Parathyroid adenoma (tissue), 2 donors: Measurements from ENCODE around the gene TOR1B.

Experiments used
- H2AFZ ChIP-seq: fragments of 300-600 bp; sonication (generic); one replicate; pipeline ENCODE4 v1.7.0; 2017; ENCODE audit warnings: antibody characterized with exemption, mild to moderate bottlenecking
- H3K27ac ChIP-seq: fragments of 300-600 bp; sonication (generic); one replicate; pipeline ENCODE4 v1.7.0; 2017
- H3K27me3 ChIP-seq: fragments of 300-600 bp; sonication (generic); one replicate; pipeline ENCODE4 v1.7.0; 2017; ENCODE audit warnings: low read length; ENCODE audit not compliant: control insufficient read depth, insufficient read depth
- H3K36me3 ChIP-seq: fragments of 300-600 bp; sonication (generic); one replicate; pipeline ENCODE4 v1.7.0; 2017; ENCODE audit warnings: low read length; ENCODE audit not compliant: control insufficient read depth, insufficient read depth
- H3K4me1 ChIP-seq: fragments of 300-600 bp; sonication (generic); one replicate; pipeline ENCODE4 v1.7.0; 2017; ENCODE audit warnings: control low read depth
- H3K4me2 ChIP-seq: fragments of 300-600 bp; sonication (generic); one replicate; pipeline ENCODE4 v1.7.0; 2017; ENCODE audit warnings: low read length
- H3K4me3 ChIP-seq: fragments of 300-600 bp; sonication (generic); one replicate; pipeline ENCODE4 v1.7.0; 2017; ENCODE audit warnings: low read depth, low read length
- H3K79me2 ChIP-seq: fragments of 300-600 bp; sonication (generic); one replicate; pipeline ENCODE4 v1.7.0; 2017; ENCODE audit warnings: control low read depth
- H3K9ac ChIP-seq: fragments of 300-600 bp; sonication (generic); one replicate; pipeline ENCODE4 v1.7.0; 2017; ENCODE audit warnings: mild to moderate bottlenecking
- H3K9me3 ChIP-seq: fragments of 300-600 bp; sonication (generic); one replicate; pipeline ENCODE4 v1.7.0; 2017; ENCODE audit warnings: low read length; ENCODE audit not compliant: control insufficient read depth
- CTCF ChIP-seq: fragments of 300-600 bp; sonication (generic); IDR thresholded peaks from one replicate; pipeline ENCODE4 v1.7.0; 2017; ENCODE audit warnings: antibody characterized with exemption, mild to moderate bottlenecking
- donor health status: primary hyperparathyroidism.

TOR1B gene

GRCh38 chr9:129836311-129837007, 33.5 kb downstream of the TOR1B start:
- TF ChIP-seq CTCF = no peak
- Histone ChIP-seq H2AFZ (peak overlapping the region; percentile 96), H3K36me3 (no peaks in the 10 kb centered on the region), H3K4me1 (no peaks in the 10 kb centered on the region), H3K4me3 (peak overlapping the region; percentile 73), H3K79me2 (peaks cover 16% of the 10 kb centered on the region), H3K27me3 (no peaks in the 10 kb centered on the region), H3K27ac (no peak overlapping the region), H3K4me2 (peak overlapping the region; percentile 96), H3K9ac (no peak overlapping the region), H3K9me3 (no peaks in the 10 kb centered on the region)

- no peak for TF ChIP-seq CTCF
- Histone ChIP-seq H3K4me3 (no peak overlapping the region), H3K27me3 (no peaks in the 10 kb centered on the region), H3K27ac (no peak overlapping the region), H3K9ac (no peak overlapping the region), H3K79me2 (peaks cover 16% of the 10 kb centered on the region), H3K4me1 (no peaks in the 10 kb centered on the region), H3K9me3 (no peaks in the 10 kb centered on the region), H3K4me2 (no peak overlapping the region), H2AFZ (no peak overlapping the region), H3K36me3 (no peaks in the 10 kb centered on the region)
Observed at GRCh38 chr9:129838707-129839259, 35.8 kb downstream of the TOR1B start.

- Histone ChIP-seq H3K4me3 (no peak overlapping the region), H3K9ac (no peak overlapping the region), H3K27me3 (no peaks in the 10 kb centered on the region), H3K27ac (no peak overlapping the region), H3K9me3 (no peaks in the 10 kb centered on the region), H3K4me1 (no peaks in the 10 kb centered on the region), H3K36me3 (no peaks in the 10 kb centered on the region), H3K4me2 (no peak overlapping the region), H3K79me2 (peaks cover 16% of the 10 kb centered on the region), H2AFZ (no peak overlapping the region)
- no peak for TF ChIP-seq CTCF
Observed at GRCh38 chr9:129839324-129840023, 36.5 kb downstream of the TOR1B start.

GRCh38 chr9:129840034-129840433, 37.0 kb downstream of the TOR1B start:
- no peaks in the 10 kb centered on the region for H3K36me3 ChIP-seq
- TF ChIP-seq CTCF = no peak
- no peaks in the 10 kb centered on the region for H3K9me3 ChIP-seq
- no peak overlapping the region for H3K4me2 ChIP-seq
- no peaks in the 10 kb centered on the region for H3K27me3 ChIP-seq
- H3K4me1 ChIP-seq = no peaks in the 10 kb centered on the region
- H3K79me2 ChIP-seq = peaks cover 16% of the 10 kb centered on the region
- H3K27ac ChIP-seq = no peak overlapping the region
- H3K9ac ChIP-seq = no peak overlapping the region
- H2AFZ ChIP-seq = no peak overlapping the region
- H3K4me3 ChIP-seq = no peak overlapping the region
